Measurements from ENCODE around the gene EBLN2. TPM values are rescaled to one million over a fixed set of nuclear protein-coding genes. Genes with fewer than 3 reads are reported as not detected.

The EBLN2 gene
- polyA plus RNA-seq, 3 donors, result 0.27 to 4.6 (median 0.40) TPM

DNA sequence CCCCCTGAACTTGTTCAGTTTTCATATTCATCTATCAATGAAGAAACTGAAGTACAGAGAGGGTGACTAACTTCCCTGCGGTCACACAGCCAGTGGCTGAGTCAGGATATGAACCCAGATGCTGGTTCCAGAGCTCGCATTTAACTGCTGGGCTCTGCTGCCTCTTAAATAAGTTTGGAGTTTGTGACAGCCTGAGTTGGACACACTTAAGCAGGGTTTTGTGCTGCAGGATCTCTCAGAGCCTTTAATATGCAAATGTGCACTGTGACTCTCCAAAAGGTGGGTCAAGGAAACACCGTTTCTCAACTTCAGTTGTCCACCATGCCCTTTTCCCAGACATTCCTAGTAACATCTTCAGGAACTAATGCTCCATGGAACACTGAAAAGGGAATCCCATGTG is 45.8 kb downstream of the EBLN2 start:
- Histone ChIP-seq H3K79me2 (ENCODE audit: insufficient read depth, low read length) (no peaks in the 10 kb centered on the region), H3K9ac (ENCODE audit: insufficient read depth, low read length, poor library complexity, severe bottlenecking) (no peak overlapping the region), H4K20me1 (ENCODE audit: insufficient read depth, low read length) (no peaks in the 10 kb centered on the region), H3K4me1 (ENCODE audit: control insufficient read depth in 1 of 2, insufficient read depth in 2 of 2, low read length in 2 of 2) (no peaks in the 10 kb centered on the region), H3K36me3 (replicated peaks in 1 of 2; ENCODE audit: control insufficient read depth in 1 of 2, insufficient read depth in 2 of 2, low read length in 2 of 2) (no peaks in the 10 kb centered on the region), H3K27ac (ENCODE audit: low read depth in 1 of 2, low read length in 2 of 2) (no peak overlapping the region), H2AFZ (ENCODE audit: insufficient read depth, low read depth, low read length, poor library complexity, severe bottlenecking) (no peak overlapping the region), H3K27me3 (ENCODE audit: control insufficient read depth in 2 of 2, insufficient read depth in 2 of 2, low read length in 2 of 2) (no peaks in the 10 kb centered on the region), H3K4me2 (replicated peaks; ENCODE audit: extremely low read depth, low read length, poor library complexity, severe bottlenecking) (no peak overlapping the region), H3K4me3 (replicated peaks in 1 of 3; ENCODE audit: low read depth in 2 of 3, low read length in 3 of 3) (no peak overlapping the region), H3K9me3 (replicated peaks in 1 of 2; ENCODE audit: control insufficient read depth in 1 of 2, insufficient read depth in 1 of 2, low read length in 2 of 2) (no peaks in the 10 kb centered on the region)
- H3K4me3 Mint-ChIP-seq, result no peak overlapping the region
- WGBS (ENCODE audit: insufficient coverage), result 95% methylated on average over 2 of the region's 3 CpGs
- no peak overlapping the region for H3K27ac Mint-ChIP-seq
- no peak for DNase-seq
- intact Hi-C loops (cut with micrococcal nuclease), result no loop called here
- TF ChIP-seq, protein P1, sequence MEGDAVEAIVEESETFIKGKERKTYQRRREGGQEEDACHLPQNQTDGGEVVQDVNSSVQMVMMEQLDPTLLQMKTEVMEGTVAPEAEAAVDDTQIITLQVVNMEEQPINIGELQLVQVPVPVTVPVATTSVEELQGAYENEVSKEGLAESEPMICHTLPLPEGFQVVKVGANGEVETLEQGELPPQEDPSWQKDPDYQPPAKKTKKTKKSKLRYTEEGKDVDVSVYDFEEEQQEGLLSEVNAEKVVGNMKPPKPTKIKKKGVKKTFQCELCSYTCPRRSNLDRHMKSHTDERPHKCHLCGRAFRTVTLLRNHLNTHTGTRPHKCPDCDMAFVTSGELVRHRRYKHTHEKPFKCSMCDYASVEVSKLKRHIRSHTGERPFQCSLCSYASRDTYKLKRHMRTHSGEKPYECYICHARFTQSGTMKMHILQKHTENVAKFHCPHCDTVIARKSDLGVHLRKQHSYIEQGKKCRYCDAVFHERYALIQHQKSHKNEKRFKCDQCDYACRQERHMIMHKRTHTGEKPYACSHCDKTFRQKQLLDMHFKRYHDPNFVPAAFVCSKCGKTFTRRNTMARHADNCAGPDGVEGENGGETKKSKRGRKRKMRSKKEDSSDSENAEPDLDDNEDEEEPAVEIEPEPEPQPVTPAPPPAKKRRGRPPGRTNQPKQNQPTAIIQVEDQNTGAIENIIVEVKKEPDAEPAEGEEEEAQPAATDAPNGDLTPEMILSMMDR (IDR thresholded peaks at IDR 0.05), result no peak
- no peaks in the 10 kb centered on the region for H3K4me1 Mint-ChIP-seq
- H3K27me3 Mint-ChIP-seq (ENCODE audit: low read depth in 3 of 3), result peaks cover 0 to 11% (median 2%) of the 10 kb centered on the region in 3 donors
- peaks cover 0 to 4% (median 0%) of the 10 kb centered on the region in 7 donors for H3K9me3 Mint-ChIP-seq
- H3K36me3 Mint-ChIP-seq, result no peaks in the 10 kb centered on the region

DNA sequence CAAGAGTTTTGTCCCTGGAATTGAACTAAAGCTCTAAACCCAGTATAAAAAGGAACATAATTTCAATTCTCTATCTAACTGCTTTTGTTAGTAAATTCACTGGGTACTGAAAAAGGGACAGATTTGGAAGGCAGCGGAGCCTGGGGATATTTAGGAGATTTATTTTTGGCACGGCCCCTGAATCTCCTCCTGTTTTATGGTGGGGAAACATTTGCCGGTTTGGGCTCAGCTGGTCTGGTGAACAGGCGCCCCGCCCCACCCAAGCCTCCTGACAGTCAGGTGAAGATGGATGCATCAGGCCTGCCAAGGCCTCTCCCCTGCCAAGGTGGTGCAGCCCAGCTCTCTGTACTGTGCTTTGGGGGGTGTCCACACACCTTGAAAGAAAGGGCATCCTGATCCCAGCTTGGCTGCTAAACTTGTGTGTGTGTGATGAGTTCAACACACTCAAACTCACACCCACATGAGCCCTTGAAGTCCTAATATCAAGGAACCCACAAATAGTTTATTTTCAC is 46.3 kb downstream of the EBLN2 start:
- H2AFZ ChIP-seq (ENCODE audit: insufficient read depth, low read depth, low read length, poor library complexity, severe bottlenecking), result no peak overlapping the region
- intact Hi-C loops (cut with micrococcal nuclease), result no loop called here
- H3K4me1 Mint-ChIP-seq, result no peaks in the 10 kb centered on the region
- H3K4me3 ChIP-seq (replicated peaks in 1 of 3; ENCODE audit: low read depth in 2 of 3, low read length in 3 of 3), result no peak overlapping the region
- no peak overlapping the region for H3K9ac ChIP-seq (ENCODE audit: insufficient read depth, low read length, poor library complexity, severe bottlenecking)
- peaks cover 0 to 4% (median 0%) of the 10 kb centered on the region in 7 donors for H3K9me3 Mint-ChIP-seq
- no peak for DNase-seq
- H4K20me1 ChIP-seq (ENCODE audit: insufficient read depth, low read length), result no peaks in the 10 kb centered on the region
- H3K27me3 ChIP-seq (ENCODE audit: control insufficient read depth in 2 of 2, insufficient read depth in 2 of 2, low read length in 2 of 2), result no peaks in the 10 kb centered on the region
- no peak overlapping the region for H3K4me3 Mint-ChIP-seq
- no peaks in the 10 kb centered on the region for H3K79me2 ChIP-seq (ENCODE audit: insufficient read depth, low read length)
- H3K36me3 ChIP-seq (replicated peaks in 1 of 2; ENCODE audit: control insufficient read depth in 1 of 2, insufficient read depth in 2 of 2, low read length in 2 of 2), result no peaks in the 10 kb centered on the region
- TF ChIP-seq, protein P1 (IDR thresholded peaks at IDR 0.05), result no peak
- H3K4me2 ChIP-seq (replicated peaks; ENCODE audit: extremely low read depth, low read length, poor library complexity, severe bottlenecking), result no peak overlapping the region
- H3K36me3 Mint-ChIP-seq, result no peaks in the 10 kb centered on the region
- H3K27ac ChIP-seq (ENCODE audit: low read depth in 1 of 2, low read length in 2 of 2), result no peak overlapping the region
- no peaks in the 10 kb centered on the region for H3K9me3 ChIP-seq (replicated peaks in 1 of 2; ENCODE audit: control insufficient read depth in 1 of 2, insufficient read depth in 1 of 2, low read length in 2 of 2)
- H3K27ac Mint-ChIP-seq, result no peak overlapping the region
- H3K4me1 ChIP-seq (ENCODE audit: control insufficient read depth in 1 of 2, insufficient read depth in 2 of 2, low read length in 2 of 2), result no peaks in the 10 kb centered on the region
- H3K27me3 Mint-ChIP-seq (ENCODE audit: low read depth in 3 of 3), result peaks cover 0 to 11% (median 3%) of the 10 kb centered on the region in 3 donors
- 83% methylated on average over 2 of the region's 5 CpGs for WGBS (ENCODE audit: insufficient coverage)

Measured in CD14-positive monocyte (primary cell).